Ovary (tissue), 3 donors: ENCODE results near the gene IL1RAPL2.

Experiments used
- EP300 ChIP-seq: sonication (generic); formaldehyde crosslinking; IDR thresholded peaks from one replicate; pipeline ENCODE4 v1.6.1; 2017; ENCODE audit warnings: antibody characterized with exemption
- TF ChIP-seq, protein P1 (sequence below), 3 donors: fragments of 450-650 bp in 2 of 3; fragments of 200-600 bp in 1 of 3; IDR thresholded peaks; one replicate each; pipeline versions ENCODE4 v1.5.1 to v1.8.0; 2016 to 2022; ENCODE audit warnings: antibody characterized with exemption in 3 of 3, mild to moderate bottlenecking in 1 of 3
- donor health status: DM: no; HTN: no; CAD: no.

DNA sequence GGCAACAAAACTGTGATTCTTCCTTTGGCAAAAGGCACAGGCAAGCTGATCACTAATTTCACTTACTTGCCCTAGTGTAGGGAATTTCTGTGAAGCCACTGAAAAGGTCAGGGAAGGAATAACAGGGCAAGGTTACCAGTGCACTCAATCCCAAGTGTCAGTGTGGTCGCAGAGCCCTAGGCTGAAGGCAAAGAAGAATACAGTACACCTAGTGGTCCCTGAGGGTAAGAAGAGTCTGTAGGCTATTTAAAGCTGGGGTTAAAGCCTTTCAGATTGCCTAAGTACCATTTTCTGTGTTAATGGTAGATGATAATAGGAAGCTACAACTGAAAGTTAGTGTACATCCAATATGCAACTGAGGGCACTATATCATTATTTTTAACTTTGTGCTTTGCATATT, 1082.7 kb downstream of the IL1RAPL2 start:
- TF ChIP-seq, protein P1, sequence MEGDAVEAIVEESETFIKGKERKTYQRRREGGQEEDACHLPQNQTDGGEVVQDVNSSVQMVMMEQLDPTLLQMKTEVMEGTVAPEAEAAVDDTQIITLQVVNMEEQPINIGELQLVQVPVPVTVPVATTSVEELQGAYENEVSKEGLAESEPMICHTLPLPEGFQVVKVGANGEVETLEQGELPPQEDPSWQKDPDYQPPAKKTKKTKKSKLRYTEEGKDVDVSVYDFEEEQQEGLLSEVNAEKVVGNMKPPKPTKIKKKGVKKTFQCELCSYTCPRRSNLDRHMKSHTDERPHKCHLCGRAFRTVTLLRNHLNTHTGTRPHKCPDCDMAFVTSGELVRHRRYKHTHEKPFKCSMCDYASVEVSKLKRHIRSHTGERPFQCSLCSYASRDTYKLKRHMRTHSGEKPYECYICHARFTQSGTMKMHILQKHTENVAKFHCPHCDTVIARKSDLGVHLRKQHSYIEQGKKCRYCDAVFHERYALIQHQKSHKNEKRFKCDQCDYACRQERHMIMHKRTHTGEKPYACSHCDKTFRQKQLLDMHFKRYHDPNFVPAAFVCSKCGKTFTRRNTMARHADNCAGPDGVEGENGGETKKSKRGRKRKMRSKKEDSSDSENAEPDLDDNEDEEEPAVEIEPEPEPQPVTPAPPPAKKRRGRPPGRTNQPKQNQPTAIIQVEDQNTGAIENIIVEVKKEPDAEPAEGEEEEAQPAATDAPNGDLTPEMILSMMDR (IDR thresholded peaks at IDR 0.05): no peak
- no peak for TF ChIP-seq EP300
